Thyroid gland (tissue), 4 donors: ENCODE measurements around the gene INSYN2A.

Source experiments
- CTCF ChIP-seq, 6 experiments: fragments of 200-600 bp in 3 of 6; fragments of 450-650 bp in 3 of 6; sonication (generic) in 3 of 6; IDR thresholded peaks; one replicate each; pipeline ENCODE4 v1.5.1; 2016 to 2019; ENCODE audit warnings: antibody characterized with exemption in 6 of 6, mild to moderate bottlenecking in 2 of 6, inconsistent platforms in 1 of 6, moderate library complexity in 1 of 6
- POLR2A ChIP-seq, 2 donors: fragments of 450-650 bp; IDR thresholded peaks; one replicate each; pipeline ENCODE4 v1.6.1; 2017; ENCODE audit warnings: antibody characterized with exemption in 2 of 2, mild to moderate bottlenecking in 2 of 2, moderate library complexity in 1 of 2

GRCh38 chr10:127203067-127203466 lies 6.7 kb upstream of the INSYN2A start:
- TF ChIP-seq CTCF (IDR thresholded peaks at IDR 0.05) (no peak), POLR2A (IDR thresholded peaks at IDR 0.05) (no peak)
